ENCODE measurements around the gene TMEM123.
A peak's percentile ranks its signal among the peaks of the same experiment; 100 is the strongest.

The TMEM123 gene

DNA sequence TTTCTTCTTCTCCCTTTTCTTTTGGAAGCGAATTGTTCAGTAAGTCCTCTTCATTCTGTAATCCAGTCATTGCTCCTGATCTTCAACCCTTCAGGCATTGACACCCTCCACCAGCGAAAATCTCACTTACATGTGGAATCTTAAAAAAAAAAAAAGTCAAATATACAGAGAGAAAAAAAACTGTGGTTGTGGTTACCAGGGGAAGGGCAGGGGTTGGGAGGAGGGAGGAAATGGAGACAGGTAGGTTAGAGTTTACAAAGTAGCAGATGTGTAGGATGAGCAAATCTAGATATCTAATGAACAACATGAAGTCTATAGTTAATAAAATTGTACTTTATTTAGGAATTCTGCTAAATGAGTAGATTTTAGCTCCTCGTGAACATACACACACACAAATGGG lies 17.7 kb upstream of the TMEM123 start:
- DNase-seq: peak; percentile 26

DNA sequence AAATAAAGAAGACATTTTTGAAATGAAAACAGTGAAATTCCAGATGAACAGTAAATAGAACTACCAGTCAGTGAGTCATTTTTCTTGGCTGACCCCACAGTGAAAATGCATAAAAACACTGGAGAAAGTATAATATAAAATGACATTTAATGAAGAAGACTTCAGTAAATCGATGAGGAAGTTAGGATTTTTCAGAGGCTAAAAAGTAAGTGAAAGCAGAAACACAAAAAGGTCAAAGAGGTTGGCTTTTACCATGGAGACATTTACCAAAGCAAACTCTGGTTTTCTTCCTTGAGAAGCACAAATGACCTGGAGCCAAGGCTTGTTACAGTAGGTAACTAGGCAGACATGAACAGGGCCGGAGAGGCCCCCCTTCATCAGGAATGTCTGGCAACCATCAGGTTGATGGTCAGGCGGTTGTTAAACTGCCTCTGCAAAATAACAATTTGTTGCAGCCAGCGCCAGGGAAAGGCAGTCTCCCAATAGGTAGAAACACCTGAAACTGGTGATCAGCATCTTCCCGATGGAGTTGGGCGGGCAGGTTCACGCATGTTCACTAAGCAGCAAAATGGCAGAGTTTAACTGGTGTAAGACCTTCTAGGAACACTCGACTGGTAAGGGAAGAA lies 16.7 kb upstream of the TMEM123 start:
- DNase-seq: no peak

- DNase-seq: no peak
These were observed 16.1 kb upstream of the TMEM123 start for GRCh38 chr11:102468616-102469195.

- DNase-seq: no peak
These were observed 15.5 kb upstream of the TMEM123 start for GRCh38 chr11:102467853-102468580.

DNA sequence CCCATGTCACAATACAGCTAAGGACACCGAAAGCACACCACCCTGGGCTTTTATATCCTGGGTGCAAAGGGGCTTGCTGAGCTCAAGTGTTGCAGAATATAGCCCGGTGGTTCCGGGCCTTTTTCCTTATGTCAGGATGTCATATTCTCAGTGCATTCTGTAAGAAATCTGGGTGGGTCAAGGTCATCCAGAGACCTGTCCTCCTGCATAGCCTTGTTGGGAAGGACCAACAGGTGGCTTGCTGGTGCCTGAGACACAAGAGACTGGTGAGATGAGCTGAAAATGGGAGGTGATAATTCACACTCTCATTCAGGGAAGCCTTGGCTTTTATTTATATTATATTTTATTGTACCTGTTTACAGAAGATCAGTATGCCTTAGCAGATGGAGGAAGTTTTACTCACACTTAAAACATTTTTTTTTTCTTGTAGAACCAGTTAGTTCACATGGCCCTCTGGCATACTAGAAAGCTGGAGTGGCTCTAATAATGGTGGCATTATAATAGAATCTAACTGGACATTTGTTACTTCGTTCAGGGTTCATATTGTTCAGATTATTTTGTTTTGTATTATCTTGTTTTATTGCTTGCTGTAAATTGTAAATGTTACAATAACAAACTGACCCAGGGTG lies 14.6 kb upstream of the TMEM123 start:
- no peak for DNase-seq

GRCh38 chr11:102465696-102466095 lies 13.1 kb upstream of the TMEM123 start:
- no peak for DNase-seq

DNA sequence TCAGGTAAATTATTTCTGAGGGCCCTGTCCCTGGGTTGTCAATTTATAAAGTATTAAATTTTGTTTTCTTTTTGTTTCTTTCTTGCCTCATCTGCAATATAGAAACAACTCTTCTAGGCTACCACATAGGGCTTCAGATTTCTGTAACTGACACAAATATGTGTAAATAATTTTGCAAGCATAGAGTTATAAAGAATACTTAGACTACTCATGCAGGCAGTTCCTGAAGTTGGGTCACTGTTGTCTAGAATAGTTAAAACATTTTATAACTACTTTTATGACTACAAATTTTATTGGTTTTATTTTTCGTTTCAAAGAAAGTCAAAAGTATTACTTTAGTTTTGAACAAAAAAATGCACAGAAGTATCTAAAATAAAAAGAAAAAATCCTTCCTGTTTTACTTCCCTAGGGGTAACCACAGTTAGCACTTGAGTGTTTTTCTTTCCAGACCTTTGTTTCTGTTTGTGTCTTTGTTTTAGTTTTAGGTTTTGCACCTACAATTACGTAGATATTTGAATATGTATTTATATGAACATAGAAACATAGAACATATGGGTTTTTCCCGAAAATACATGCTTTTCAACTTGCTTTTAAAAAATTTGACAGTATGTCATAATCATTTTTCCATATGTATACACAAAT lies 12.4 kb upstream of the TMEM123 start:
- no peak for DNase-seq

GRCh38 chr11:102464037-102464436 lies 11.5 kb upstream of the TMEM123 start:
- DNase-seq: no peak

- no peak for DNase-seq
These were observed 10.0 kb upstream of the TMEM123 start for GRCh38 chr11:102462610-102463009.

GRCh38 chr11:102459393-102459792 lies 6.8 kb upstream of the TMEM123 start:
- DNase-seq: no peak

DNA sequence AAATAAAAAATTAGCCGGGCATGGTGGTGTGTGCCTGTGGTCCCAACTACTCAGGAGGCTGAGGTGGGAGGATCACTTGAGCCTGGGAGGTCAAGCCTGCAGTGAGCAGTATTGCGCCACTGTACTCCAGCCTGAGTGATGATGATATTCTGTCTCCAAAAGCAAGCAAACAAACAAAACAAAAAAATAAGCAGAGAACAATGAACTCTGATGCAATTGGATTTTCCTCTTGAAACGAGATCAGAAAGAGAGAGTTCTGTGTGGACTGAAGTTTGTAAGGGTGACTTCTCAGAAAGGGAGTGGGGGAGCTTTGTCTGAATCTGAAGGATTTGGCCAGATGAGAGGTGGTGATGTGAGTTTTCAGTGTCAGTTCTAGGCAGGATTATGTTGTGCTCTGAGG lies 6.0 kb upstream of the TMEM123 start:
- no peak for DNase-seq

GRCh38 chr11:102457865-102458264 lies 5.3 kb upstream of the TMEM123 start:
- no peak for DNase-seq

GRCh38 chr11:102457056-102457677 lies 4.6 kb upstream of the TMEM123 start:
- no peak for DNase-seq

GRCh38 chr11:102456381-102456780 lies 3.8 kb upstream of the TMEM123 start:
- DNase-seq: no peak

- DNase-seq: no peak
These were observed 1.4 kb upstream of the TMEM123 start for GRCh38 chr11:102453921-102454320.

DNA sequence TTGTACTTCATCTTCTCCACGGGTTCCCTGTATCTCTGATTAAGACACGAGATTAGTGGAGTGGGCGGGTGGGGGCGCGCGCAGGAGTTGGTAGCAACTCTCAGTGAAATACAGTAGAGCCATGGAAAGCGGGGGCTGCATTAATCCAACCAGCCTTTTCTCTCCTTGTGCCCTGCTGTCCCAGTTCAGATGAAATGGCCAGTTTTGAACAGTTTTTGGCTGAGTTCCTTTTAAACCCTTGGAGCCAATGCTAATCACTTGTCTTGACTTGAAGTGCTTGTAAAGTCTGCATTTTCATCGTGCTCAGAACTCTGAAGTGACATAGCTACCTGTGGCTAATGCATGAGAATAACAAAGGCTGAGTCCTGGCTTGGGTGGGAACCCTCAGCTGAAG lies 734 bp upstream of the TMEM123 start:
- no peak for DNase-seq

GRCh38 chr11:102451681-102452460 lies 694 bp downstream of the TMEM123 start:
- peak; percentile 71 for DNase-seq

DNA sequence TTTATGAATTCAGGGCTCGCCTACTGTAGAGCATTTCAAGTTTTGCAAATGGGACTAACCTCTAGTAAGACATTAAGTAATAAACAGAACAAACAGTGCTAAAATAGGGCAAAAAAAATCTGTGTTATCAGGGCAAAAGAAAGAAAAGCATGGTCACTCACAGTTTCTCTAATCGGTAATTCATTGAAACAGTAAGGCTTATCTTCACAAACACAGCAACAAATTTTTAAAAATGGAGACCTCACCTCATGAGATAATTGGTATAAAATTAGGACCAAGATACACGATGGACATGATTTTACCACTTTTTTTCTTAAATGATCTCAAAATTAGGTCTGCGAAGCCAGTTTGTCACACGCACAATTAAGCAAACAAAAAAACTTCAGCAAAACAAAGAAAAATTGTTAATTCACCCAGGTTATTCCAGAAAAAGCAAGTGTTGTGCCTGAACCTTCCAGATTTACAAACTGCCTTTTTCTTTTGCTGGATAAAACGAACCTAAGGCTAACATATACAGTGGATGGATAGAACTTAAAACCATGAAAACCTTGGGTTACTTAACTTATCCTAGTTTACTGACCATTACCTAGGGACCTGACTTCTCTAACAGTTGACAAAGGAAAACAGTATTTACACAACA lies 1.4 kb downstream of the TMEM123 start:
- DNase-seq: no peak

GRCh38 chr11:102449651-102450570 lies 2.7 kb downstream of the TMEM123 start:
- DNase-seq: no peak

GRCh38 chr11:102448869-102449224 lies 3.7 kb downstream of the TMEM123 start:
- DNase-seq: no peak
